C4-2B (cell line): ENCODE results near the gene KLF15.

ENCODE experiments used
- ZFX ChIP-seq: fragments of 450-650 bp; IDR thresholded peaks from 2 replicates; pipeline ENCODE4 v1.6.1; 2017
- TF ChIP-seq, protein P1 (sequence below): fragments of 450-650 bp; conservative IDR thresholded peaks from 2 replicates; pipeline ENCODE4 v1.5.1; 2017; ENCODE audit warnings: mild to moderate bottlenecking

DNA sequence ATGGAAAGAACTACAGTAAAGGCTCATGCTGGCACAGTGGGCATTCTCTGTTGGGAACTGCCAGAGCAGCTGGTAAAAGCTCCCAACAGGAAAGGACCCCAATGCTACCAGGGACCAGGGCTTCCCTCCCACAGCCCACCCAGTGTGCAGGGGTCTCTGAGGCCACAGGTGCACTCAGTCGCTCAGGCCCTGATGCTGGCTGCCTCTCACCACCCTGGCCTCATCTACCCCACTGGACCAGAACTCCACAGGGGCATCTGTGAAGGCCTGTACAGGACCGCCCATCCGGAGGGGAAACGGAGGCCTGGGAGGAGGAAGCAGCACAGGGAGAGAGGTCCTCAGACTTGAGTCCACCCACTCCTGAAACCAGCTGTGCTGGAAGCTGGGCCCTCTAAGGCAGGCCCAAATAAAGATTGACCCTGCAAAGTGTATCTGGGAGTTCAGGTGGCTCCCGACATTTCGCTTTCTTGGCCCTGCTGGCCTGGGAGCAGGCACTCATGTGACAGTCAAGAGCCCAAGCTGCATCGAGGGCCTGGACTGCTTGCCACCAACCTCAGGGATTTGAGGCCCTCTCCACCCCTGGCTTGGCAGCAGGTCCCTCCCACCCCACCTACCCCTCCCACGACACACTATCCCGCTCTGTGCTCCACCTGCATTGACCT lies 12.7 kb downstream of the KLF15 start:
- TF ChIP-seq, protein P1, sequence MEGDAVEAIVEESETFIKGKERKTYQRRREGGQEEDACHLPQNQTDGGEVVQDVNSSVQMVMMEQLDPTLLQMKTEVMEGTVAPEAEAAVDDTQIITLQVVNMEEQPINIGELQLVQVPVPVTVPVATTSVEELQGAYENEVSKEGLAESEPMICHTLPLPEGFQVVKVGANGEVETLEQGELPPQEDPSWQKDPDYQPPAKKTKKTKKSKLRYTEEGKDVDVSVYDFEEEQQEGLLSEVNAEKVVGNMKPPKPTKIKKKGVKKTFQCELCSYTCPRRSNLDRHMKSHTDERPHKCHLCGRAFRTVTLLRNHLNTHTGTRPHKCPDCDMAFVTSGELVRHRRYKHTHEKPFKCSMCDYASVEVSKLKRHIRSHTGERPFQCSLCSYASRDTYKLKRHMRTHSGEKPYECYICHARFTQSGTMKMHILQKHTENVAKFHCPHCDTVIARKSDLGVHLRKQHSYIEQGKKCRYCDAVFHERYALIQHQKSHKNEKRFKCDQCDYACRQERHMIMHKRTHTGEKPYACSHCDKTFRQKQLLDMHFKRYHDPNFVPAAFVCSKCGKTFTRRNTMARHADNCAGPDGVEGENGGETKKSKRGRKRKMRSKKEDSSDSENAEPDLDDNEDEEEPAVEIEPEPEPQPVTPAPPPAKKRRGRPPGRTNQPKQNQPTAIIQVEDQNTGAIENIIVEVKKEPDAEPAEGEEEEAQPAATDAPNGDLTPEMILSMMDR = no peak
- no peak for TF ChIP-seq ZFX
